ENCODE data around the gene DLL3. TPM values are rescaled to one million over a fixed set of nuclear protein-coding genes. Genes with fewer than 3 reads are reported as not detected.
A peak's percentile ranks its signal among the peaks of the same experiment; 100 is the strongest.

Gene DLL3
- total and polyA plus RNA-seq, 3 experiments from 2014 or later = 0.25 to 1.4 (median 0.92) TPM

DNA sequence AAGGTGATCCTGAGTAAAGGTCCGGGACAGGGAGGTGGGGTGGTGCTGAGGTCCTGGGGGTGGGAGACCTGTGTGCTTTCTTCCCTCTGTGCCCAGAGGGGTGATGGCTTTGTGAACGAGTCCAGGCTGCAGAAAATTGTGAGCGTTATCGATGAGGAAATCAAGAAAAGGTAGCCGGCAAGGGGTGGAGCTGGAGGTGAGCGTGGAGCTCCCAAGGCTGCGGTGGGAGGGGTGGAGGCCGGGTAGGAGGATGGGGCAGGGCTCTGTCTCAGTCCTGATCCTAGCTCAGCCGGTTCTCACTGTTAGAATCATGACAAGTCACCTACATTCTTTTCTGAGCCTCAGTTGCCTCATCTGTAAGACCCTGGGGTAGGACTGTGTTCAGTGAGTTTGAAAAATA, 20.2 kb downstream of the DLL3 start:
- Histone ChIP-seq H3K27me3 (ENCODE audit: insufficient read depth, low read length, poor library complexity, severe bottlenecking) (peaks cover 31% of the 10 kb centered on the region), H3K36me3 (ENCODE audit: insufficient read depth, low read length) (no peaks in the 10 kb centered on the region), H3K27ac (ENCODE audit: low read depth, low read length) (no peak overlapping the region), H3K4me1 (ENCODE audit: insufficient read depth, low read length) (peaks cover 18% of the 10 kb centered on the region), H3K9me3 (ENCODE audit: low read length) (no peaks in the 10 kb centered on the region), H3K4me3 (ENCODE audit: low read length) (no peak overlapping the region)
- DNase-seq = no peak
- ChIA-PET POLR2A (no interaction called here), CTCF (interaction anchor here (1.1 kb wide), 1 partner anchor 12 kb away, joined by 4 read pairs; no protein-coding TSS in a partner anchor)
- peaks cover 40% of the 10 kb centered on the region in 2 donors for H3K27me3 Mint-ChIP-seq
- no peak overlapping the region for H3K4me3 Mint-ChIP-seq
- peaks cover 0 to 4% (median 0%) of the 10 kb centered on the region in 3 donors for H3K36me3 Mint-ChIP-seq
- peaks cover 8 to 24% (median 12%) of the 10 kb centered on the region in 3 donors for H3K4me1 Mint-ChIP-seq
- no peaks in the 10 kb centered on the region for H3K9me3 Mint-ChIP-seq
- H3K27ac Mint-ChIP-seq = peak overlapping the region in 1 of 8 donors; percentile 33

DNA sequence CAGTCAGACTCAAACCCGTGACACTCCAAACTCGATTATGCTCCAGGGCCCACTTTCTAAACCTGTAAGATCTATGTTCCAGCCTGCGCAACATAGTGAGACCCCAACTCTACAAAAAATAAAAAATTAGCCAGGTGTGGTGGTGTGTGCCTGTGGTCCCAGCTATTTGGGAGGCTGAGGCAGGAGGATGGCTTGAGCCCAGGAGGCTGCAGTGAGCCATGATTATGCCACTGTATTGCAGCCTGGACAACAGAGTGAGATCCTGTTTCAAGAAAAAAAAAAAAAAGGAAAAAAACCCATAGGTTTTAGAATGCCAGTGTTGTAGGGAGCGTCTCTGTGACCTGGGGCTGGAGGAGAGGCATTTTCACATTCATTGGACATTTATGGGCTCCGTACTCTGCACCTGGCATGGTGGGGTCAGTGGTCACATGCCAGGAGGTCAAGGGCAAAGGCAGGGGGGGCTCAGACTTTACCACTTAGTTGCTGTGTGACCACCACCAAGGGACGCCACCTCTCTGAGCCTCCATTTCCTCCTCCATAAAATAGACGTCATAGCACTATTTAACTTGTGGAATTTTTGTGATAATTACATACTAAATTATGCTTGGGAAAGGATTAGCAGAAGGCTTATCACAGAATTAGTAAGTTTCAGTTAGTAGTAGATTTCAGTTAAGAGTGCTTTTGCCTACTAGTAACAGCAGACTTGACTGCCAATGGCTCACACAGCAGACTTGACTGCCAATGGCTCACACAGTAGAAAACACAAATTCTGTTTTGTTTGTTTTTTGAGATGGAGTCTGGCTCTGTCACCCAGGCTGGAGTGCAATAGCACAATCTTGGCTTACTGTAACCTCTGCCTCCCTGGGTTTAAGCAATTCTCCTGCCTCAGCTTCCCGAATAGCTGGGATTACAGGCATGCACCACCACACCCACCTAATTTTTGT, 22.1 kb downstream of the DLL3 start:
- Mint-ChIP-seq H3K9me3 (no peaks in the 10 kb centered on the region), H3K27me3 (peaks cover 24 to 25% of the 10 kb centered on the region in 2 donors), H3K4me1 (peaks cover 5 to 7% (median 7%) of the 10 kb centered on the region in 3 donors), H3K4me3 (no peak overlapping the region), H3K27ac (peak overlapping the region in 1 of 8 donors; percentile 47), H3K36me3 (peaks cover 0 to 4% (median 0%) of the 10 kb centered on the region in 3 donors)
- ChIA-PET POLR2A (no interaction called here), CTCF (interaction anchor here (0.9 kb wide), 1 partner anchor 21 kb away, joined by 3 read pairs; no protein-coding TSS in a partner anchor)
- peaks cover 5% of the 10 kb centered on the region for H3K4me1 ChIP-seq (ENCODE audit: insufficient read depth, low read length)
- peak overlapping the region; percentile 38 for H3K27ac ChIP-seq (ENCODE audit: low read depth, low read length)
- H3K27me3 ChIP-seq (ENCODE audit: insufficient read depth, low read length, poor library complexity, severe bottlenecking) = peaks cover 13% of the 10 kb centered on the region
- H3K9me3 ChIP-seq (ENCODE audit: low read length) = no peaks in the 10 kb centered on the region
- no peak overlapping the region for H3K4me3 ChIP-seq (ENCODE audit: low read length)
- no peaks in the 10 kb centered on the region for H3K36me3 ChIP-seq (ENCODE audit: insufficient read depth, low read length)
- no peak for DNase-seq

DNA sequence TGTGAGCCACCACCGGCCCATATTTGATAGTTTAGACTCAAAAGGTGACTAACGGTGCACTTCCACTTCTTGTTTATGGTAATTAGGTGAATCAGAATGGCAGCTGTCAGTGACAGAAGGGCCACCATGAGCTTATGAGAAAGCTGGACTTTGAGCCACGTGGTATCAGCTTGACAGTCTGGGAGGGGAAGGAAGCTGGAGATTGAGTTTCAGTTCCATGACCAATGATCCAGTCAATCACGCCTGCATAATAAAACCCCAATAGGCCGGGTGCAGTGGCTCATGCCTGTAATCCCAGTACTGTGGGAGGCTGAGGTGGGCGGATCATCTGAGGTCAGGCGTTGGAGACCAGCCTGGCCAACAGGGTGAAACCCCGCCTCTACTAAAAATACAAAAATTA, 25.7 kb downstream of the DLL3 start:
- Histone ChIP-seq H3K27ac (ENCODE audit: low read depth, low read length) (no peak overlapping the region), H3K9me3 (ENCODE audit: low read length) (no peaks in the 10 kb centered on the region), H3K27me3 (ENCODE audit: insufficient read depth, low read length, poor library complexity, severe bottlenecking) (no peaks in the 10 kb centered on the region), H3K4me3 (ENCODE audit: low read length) (no peak overlapping the region), H3K36me3 (ENCODE audit: insufficient read depth, low read length) (no peaks in the 10 kb centered on the region), H3K4me1 (ENCODE audit: insufficient read depth, low read length) (no peaks in the 10 kb centered on the region)
- DNase-seq = no peak
- Mint-ChIP-seq H3K4me1 (peaks cover 6% of the 10 kb centered on the region in 3 donors), H3K36me3 (peaks cover 0 to 5% (median 0%) of the 10 kb centered on the region in 3 donors), H3K27ac (no peak overlapping the region), H3K9me3 (no peaks in the 10 kb centered on the region), H3K27me3 (no peaks in the 10 kb centered on the region), H3K4me3 (no peak overlapping the region)
- CTCF ChIA-PET = interaction anchor here (1.1 to 1.3 kb wide), 2 partner anchors 10 to 402 kb away, joined by 3 read pairs; no protein-coding TSS in a partner anchor
- POLR2A ChIA-PET = interaction anchor here (0.6 kb wide), 1 partner anchor 79 kb away, joined by 5 read pairs; the partner anchor contains the start of gene SUPT5H

DNA sequence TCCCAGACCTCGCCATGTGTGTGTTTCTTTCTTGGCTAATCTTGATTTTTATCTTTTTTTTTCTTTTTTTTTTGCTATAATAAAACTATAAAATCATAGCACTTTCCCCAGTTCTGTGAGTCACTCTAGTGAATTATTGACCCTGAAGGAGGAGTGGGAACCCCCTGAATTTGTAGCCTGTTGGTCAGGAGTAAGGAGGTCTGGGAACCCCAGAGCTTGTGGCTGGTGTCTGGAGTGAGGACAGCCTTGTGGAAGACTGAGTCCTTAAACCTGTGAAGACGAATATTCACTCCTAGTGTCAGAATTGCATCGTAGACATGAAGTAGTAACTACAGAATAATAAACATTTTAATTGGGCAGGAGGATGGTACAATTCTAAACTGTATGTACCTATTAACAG, 26.5 kb downstream of the DLL3 start:
- H3K27me3 ChIP-seq (ENCODE audit: insufficient read depth, low read length, poor library complexity, severe bottlenecking) = no peaks in the 10 kb centered on the region
- no peak overlapping the region for H3K4me3 Mint-ChIP-seq
- H3K27me3 Mint-ChIP-seq = no peaks in the 10 kb centered on the region
- peaks cover 0 to 5% (median 0%) of the 10 kb centered on the region in 3 donors for H3K36me3 Mint-ChIP-seq
- no peak overlapping the region for H3K27ac ChIP-seq (ENCODE audit: low read depth, low read length)
- H3K36me3 ChIP-seq (ENCODE audit: insufficient read depth, low read length) = no peaks in the 10 kb centered on the region
- DNase-seq = no peak
- POLR2A ChIA-PET = no interaction called here
- H3K4me3 ChIP-seq (ENCODE audit: low read length) = no peak overlapping the region
- CTCF ChIA-PET = interaction anchor here (1.1 to 1.3 kb wide), 2 partner anchors 9 to 403 kb away, joined by 3 read pairs; no protein-coding TSS in a partner anchor
- H3K9me3 ChIP-seq (ENCODE audit: low read length) = no peaks in the 10 kb centered on the region
- no peaks in the 10 kb centered on the region for H3K9me3 Mint-ChIP-seq
- peak overlapping the region in 1 of 8 donors; percentile 33 for H3K27ac Mint-ChIP-seq
- peaks cover 6 to 8% (median 6%) of the 10 kb centered on the region in 3 donors for H3K4me1 Mint-ChIP-seq
- no peaks in the 10 kb centered on the region for H3K4me1 ChIP-seq (ENCODE audit: insufficient read depth, low read length)

DNA sequence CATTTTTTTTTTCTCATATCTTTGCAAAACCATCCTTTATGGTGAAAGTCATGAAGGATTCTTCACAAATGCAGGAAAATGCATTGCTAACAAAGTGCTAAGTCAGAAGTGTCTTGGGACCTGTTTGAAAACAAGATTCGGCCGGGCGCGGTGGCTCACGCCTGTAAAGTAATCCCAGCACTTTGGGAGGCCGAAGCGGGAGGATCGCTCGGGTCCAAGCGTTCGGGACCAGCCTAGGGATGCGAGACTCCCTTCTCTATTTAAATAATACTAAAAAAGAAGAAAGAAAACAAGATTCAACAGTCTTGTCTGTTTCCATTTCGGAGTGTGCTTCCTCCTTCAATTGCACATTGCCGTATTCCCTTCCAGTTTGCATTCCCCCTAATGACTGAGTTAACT, 33.1 kb downstream of the DLL3 start:
- Mint-ChIP-seq H3K4me3 (peak overlapping the region; percentile 89 to 100 (median 93)), H3K4me1 (peaks cover 22 to 39% (median 36%) of the 10 kb centered on the region in 3 donors), H3K36me3 (peaks cover 0 to 11% (median 0%) of the 10 kb centered on the region in 3 donors), H3K9me3 (no peaks in the 10 kb centered on the region), H3K27ac (peak overlapping the region; percentile 78 to 95 (median 87)), H3K27me3 (peaks cover 0 to 2% of the 10 kb centered on the region in 2 donors)
- no peak for DNase-seq
- H3K27ac ChIP-seq (ENCODE audit: low read depth, low read length) = peak overlapping the region; percentile 73
- H3K36me3 ChIP-seq (ENCODE audit: insufficient read depth, low read length) = no peaks in the 10 kb centered on the region
- peaks cover 14% of the 10 kb centered on the region for H3K4me1 ChIP-seq (ENCODE audit: insufficient read depth, low read length)
- H3K27me3 ChIP-seq (ENCODE audit: insufficient read depth, low read length, poor library complexity, severe bottlenecking) = no peaks in the 10 kb centered on the region
- peak overlapping the region; percentile 95 for H3K4me3 ChIP-seq (ENCODE audit: low read length)
- ChIA-PET CTCF (interaction anchor here (0.8 to 3.2 kb wide), 8 partner anchors 19 to 422 kb away, joined by 3 to 22 read pairs (median 9); partner anchors contain the start of genes DLL3 and RPS16), POLR2A (interaction anchor here (0.7 to 1.6 kb wide), 4 partner anchors 86 to 141 kb away, joined by 3 to 9 read pairs (median 3); partner anchors contain the start of genes MED29, PAF1, RPS16 and SUPT5H)
- H3K9me3 ChIP-seq (ENCODE audit: low read length) = no peaks in the 10 kb centered on the region

DNA sequence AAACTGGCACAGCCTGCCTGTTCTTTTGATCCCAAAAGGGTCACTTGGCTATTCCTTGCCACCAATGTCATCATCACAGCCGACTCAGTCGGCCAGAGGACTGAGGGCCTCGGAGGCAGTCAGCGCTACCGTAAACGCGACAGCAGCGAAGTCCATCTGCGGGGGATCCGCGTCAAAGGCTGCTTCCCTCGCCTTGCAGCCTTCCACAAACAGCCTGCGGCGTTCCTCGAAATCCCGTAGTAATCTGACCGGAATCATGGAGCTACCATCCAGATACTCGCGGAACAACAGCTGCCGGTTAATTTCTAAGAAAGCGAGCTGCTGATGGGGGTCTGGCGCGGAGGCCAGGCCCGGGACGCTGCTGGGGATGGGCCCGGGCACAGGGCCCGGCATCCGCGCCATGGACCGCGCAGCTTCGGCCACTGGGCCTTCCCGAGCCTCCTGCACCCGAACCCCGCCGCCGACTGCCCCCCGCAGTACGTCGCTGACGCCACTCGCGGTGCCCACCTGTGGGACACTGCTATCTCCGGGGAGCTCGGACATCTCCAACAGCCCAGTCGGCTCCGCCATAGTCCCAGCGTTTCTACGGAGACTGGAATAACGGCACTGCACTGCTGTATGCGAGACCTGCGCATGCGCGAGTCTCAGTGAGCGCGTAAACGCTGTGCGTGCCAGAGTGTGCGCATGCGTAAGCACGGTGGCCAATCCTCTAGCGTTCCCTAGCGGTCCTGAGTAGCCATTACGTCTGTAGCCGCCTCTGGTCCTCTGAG, 33.7 kb downstream of the DLL3 start, which contains the start of gene EID2B:
TSS of gene EID2B (minus strand) at position 620 of the 770 bp plus-strand sequence. CDS start at position 570, 50 bp downstream.
- CTCF ChIA-PET = interaction anchor here (0.7 to 3.2 kb wide), 18 partner anchors 9 to 423 kb away, joined by 3 to 22 read pairs (median 6); partner anchors contain the start of genes DLL3, MED29, PAF1 and PLEKHG2
- peak; percentile 91 to 97 (median 93) for DNase-seq
- Histone ChIP-seq H3K27me3 (ENCODE audit: insufficient read depth, low read length, poor library complexity, severe bottlenecking) (no peaks in the 10 kb centered on the region), H3K9me3 (ENCODE audit: low read length) (no peaks in the 10 kb centered on the region), H3K4me3 (ENCODE audit: low read length) (peak within 1 kb of the TSS; percentile 95), H3K4me1 (ENCODE audit: insufficient read depth, low read length) (peaks cover 14% of the 10 kb centered on the region), H3K27ac (ENCODE audit: low read depth, low read length) (peak within 1 kb of the TSS; percentile 73), H3K36me3 (ENCODE audit: insufficient read depth, low read length) (no peaks in the 10 kb centered on the region)
- peaks cover 25 to 44% (median 39%) of the 10 kb centered on the region in 3 donors for H3K4me1 Mint-ChIP-seq
- peak within 1 kb of the TSS; percentile 79 to 96 (median 92) for H3K27ac Mint-ChIP-seq
- H3K36me3 Mint-ChIP-seq = peaks cover 0 to 11% (median 0%) of the 10 kb centered on the region in 3 donors
- H3K4me3 Mint-ChIP-seq = peak within 1 kb of the TSS; percentile 89 to 100 (median 93)
- POLR2A ChIA-PET = interaction anchor here (0.6 to 1.6 kb wide), 6 partner anchors 52 to 142 kb away, joined by 3 to 9 read pairs (median 3); partner anchors contain the start of genes MED29, PAF1, RPS16 and SUPT5H
- peaks cover 0 to 2% of the 10 kb centered on the region in 2 donors for H3K27me3 Mint-ChIP-seq
- H3K9me3 Mint-ChIP-seq = no peaks in the 10 kb centered on the region

DNA sequence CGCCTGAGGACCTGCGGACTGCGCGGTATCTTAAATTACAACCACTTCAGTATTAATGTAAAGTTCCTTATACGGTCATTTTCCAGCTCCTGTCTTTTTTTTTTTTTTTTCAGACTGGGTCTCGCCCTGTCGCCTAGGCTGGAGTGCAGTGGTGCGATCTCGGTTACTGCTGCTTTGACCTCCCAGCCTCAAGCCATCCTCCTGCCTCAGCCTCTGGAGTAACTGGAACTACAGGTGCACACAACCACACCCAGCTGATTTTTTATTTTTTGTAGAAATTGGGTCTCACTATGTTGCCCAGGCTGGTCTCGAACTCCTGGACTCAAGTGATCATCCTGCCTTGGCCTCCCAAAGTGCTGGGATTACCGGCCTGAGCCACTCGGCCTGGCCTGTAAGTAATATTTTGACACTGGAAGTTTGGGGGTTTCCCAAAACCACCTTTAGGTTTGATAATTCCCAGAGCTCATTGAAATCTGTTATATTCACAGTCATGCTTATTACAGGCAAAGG, 34.3 kb downstream of the DLL3 start:
- POLR2A ChIA-PET = interaction anchor here (0.6 to 1.6 kb wide), 4 partner anchors 53 to 97 kb away, joined by 3 to 9 read pairs (median 4); partner anchors contain the start of genes RPS16, SUPT5H and TIMM50
- DNase-seq = peak in 1 of 5 donors; percentile 20
- Mint-ChIP-seq H3K27ac (peak overlapping the region in 7 of 8 donors; percentile 63 to 96 (median 92)), H3K4me1 (peaks cover 28 to 50% (median 45%) of the 10 kb centered on the region in 3 donors), H3K9me3 (no peaks in the 10 kb centered on the region), H3K4me3 (peak overlapping the region; percentile 89 to 100 (median 93)), H3K36me3 (peaks cover 0 to 14% (median 0%) of the 10 kb centered on the region in 3 donors), H3K27me3 (peaks cover 0 to 2% of the 10 kb centered on the region in 2 donors)
- CTCF ChIA-PET = interaction anchor here (0.7 to 3.2 kb wide), 20 partner anchors 8 to 439 kb away, joined by 3 to 22 read pairs (median 6); partner anchors contain the start of genes DLL3, MED29, PAF1 and PLEKHG2
- Histone ChIP-seq H3K4me1 (ENCODE audit: insufficient read depth, low read length) (peaks cover 18% of the 10 kb centered on the region), H3K27ac (ENCODE audit: low read depth, low read length) (no peak overlapping the region), H3K36me3 (ENCODE audit: insufficient read depth, low read length) (no peaks in the 10 kb centered on the region), H3K9me3 (ENCODE audit: low read length) (no peaks in the 10 kb centered on the region), H3K27me3 (ENCODE audit: insufficient read depth, low read length, poor library complexity, severe bottlenecking) (no peaks in the 10 kb centered on the region), H3K4me3 (ENCODE audit: low read length) (peak overlapping the region; percentile 95)

Data from CD8-positive, alpha-beta memory T cell (primary cell).